ENCODE results near the gene GCSAM. TPM values are rescaled to one million over a fixed set of nuclear protein-coding genes. Genes with fewer than 3 reads are reported as not detected.

The GCSAM gene
- not detected for total RNA-seq

GRCh38 chr3:112132975-112133448, at the start of gene GCSAM:
TSS of gene GCSAM (minus strand) at chr3:112133248. CDS start at chr3:112133120, 128 bp downstream.

GRCh38 chr3:112086076-112086854, 46.8 kb downstream of the GCSAM start, which contains the start of gene C3orf52:
TSS of gene C3orf52 (plus strand) at chr3:112086389. CDS start at chr3:112086408, 19 bp downstream.

Small RNAs within 50 kb of the gene (small RNA-seq; reads per million reads assigned to genes)
- 0 reads per million in 2 donors for gene MIR567

Other genes starting within 250 kb of the GCSAM start
- gene ABHD10, start 154.2 kb downstream of the GCSAM start, total RNA-seq, result 10 to 100 TPM; 50.0 to 68.1 TPM
- gene TAGLN3, start 134.3 kb downstream of the GCSAM start, total RNA-seq, result 1 to 10 TPM in 1 of 2 donors, not detected in 1; 1.4 TPM
- not detected for gene TMPRSS7, start 98.5 kb downstream of the GCSAM start, total RNA-seq
- gene C3orf52, start 46.9 kb downstream of the GCSAM start, total RNA-seq, result 10 to 100 TPM; 12.4 to 18.0 TPM
- under 1 TPM in 1 of 2 donors, not detected in 1; 0.34 TPM for gene SLC9C1, start 161.0 kb upstream of the GCSAM start, total RNA-seq
- gene CD200, start 199.9 kb upstream of the GCSAM start, total RNA-seq, result 10 to 100 TPM in 1 of 2 donors, 1 to 10 TPM in 1; 7.2 to 17.0 TPM

All from melanocyte of skin (primary cell).